CD8-positive, alpha-beta memory T cell (primary cell): ENCODE results near the gene PRRT4. TPM values are rescaled to one million over a fixed set of nuclear protein-coding genes. Genes with fewer than 3 reads are reported as not detected.

Experiments used
- CTCF ChIA-PET: fragments of 350-600 bp; sonication (Branson Sonifier 250); formaldehyde crosslinking; loops from one replicate; lab custom pipeline; 2021; ENCODE audit warnings: antibody characterized with exemption; lab: Charles Lee
- POLR2A ChIA-PET: fragments of 350-600 bp; sonication (Branson Sonifier 250); formaldehyde crosslinking; loops from one replicate; lab custom pipeline; 2021; ENCODE audit warnings: antibody characterized with exemption; lab: Charles Lee
- DNase-seq, 5 donors: peaks; one replicate each; pipeline versions ENCODE4 v3.0.0 to v3.0.0-alpha.2; 2020 to 2022; ENCODE audit warnings: mixed read lengths in 1 of 5
- H3K27ac ChIP-seq: one replicate; pipeline ENCODE4 v1.7.0; 2013; ENCODE audit warnings: low read depth, mild to moderate bottlenecking, low read length, moderate library complexity
- H3K27me3 ChIP-seq: 2 replicates; pipeline ENCODE4 v1.7.0; 2013; ENCODE audit warnings: low read length, mild to moderate bottlenecking; ENCODE audit not compliant: insufficient read depth, poor library complexity, severe bottlenecking
- H3K36me3 ChIP-seq: 2 replicates; pipeline ENCODE4 v1.7.0; 2013; ENCODE audit warnings: mild to moderate bottlenecking, low read length, moderate library complexity; ENCODE audit not compliant: insufficient read depth
- H3K4me1 ChIP-seq: 2 replicates; pipeline ENCODE4 v1.7.0; 2013; ENCODE audit warnings: mild to moderate bottlenecking, low read length, moderate library complexity; ENCODE audit not compliant: insufficient read depth
- H3K4me3 ChIP-seq: 2 replicates; pipeline ENCODE4 v1.7.0; 2013; ENCODE audit warnings: mild to moderate bottlenecking, low read length
- H3K9me3 ChIP-seq: 2 replicates; pipeline ENCODE4 v1.7.0; 2013; ENCODE audit warnings: mild to moderate bottlenecking, low read length
- H3K27ac Mint-ChIP-seq, 8 donors: one replicate each; pipeline ENCODE4 v1.8.0; 2020 to 2021; ENCODE audit warnings: mixed read lengths in 8 of 8, mild to moderate bottlenecking in 6 of 8, inconsistent platforms in 3 of 8, moderate library complexity in 3 of 8
- H3K27me3 Mint-ChIP-seq, 2 donors: one replicate each; pipeline ENCODE4 v1.8.0; 2020 to 2021; ENCODE audit warnings: mixed read lengths in 2 of 2, mild to moderate bottlenecking in 1 of 2, moderate library complexity in 1 of 2
- H3K36me3 Mint-ChIP-seq, 3 donors: one replicate each; pipeline ENCODE4 v1.8.0; 2020 to 2021; ENCODE audit warnings: mixed read lengths in 3 of 3, inconsistent platforms in 1 of 3, mild to moderate bottlenecking in 1 of 3
- H3K4me1 Mint-ChIP-seq, 3 donors: one replicate each; pipeline ENCODE4 v1.8.0; 2020 to 2021; ENCODE audit warnings: mixed read lengths in 3 of 3, inconsistent platforms in 1 of 3, mild to moderate bottlenecking in 1 of 3
- H3K4me3 Mint-ChIP-seq, 7 donors: one replicate each; pipeline ENCODE4 v1.8.0; 2020 to 2021; ENCODE audit warnings: mixed read lengths in 7 of 7, mild to moderate bottlenecking in 6 of 7, moderate library complexity in 4 of 7, inconsistent platforms in 2 of 7
- H3K9me3 Mint-ChIP-seq, 5 donors: one replicate each; pipeline ENCODE4 v1.8.0; 2020 to 2022; ENCODE audit warnings: mixed read lengths in 5 of 5, mild to moderate bottlenecking in 3 of 5, moderate library complexity in 2 of 5, inconsistent platforms in 1 of 5
- polyA plus RNA-seq: library from polyadenylated mRNA; unstranded; fragments of 300-500 nt; fragmentation: Illumina TruSeq; gene quantifications from one replicate; pipeline ENCODE4 v1.2.3, GENCODE V29; 2021
- total RNA-seq, 2 experiments: library from RNA; stranded (reverse); gene quantifications; one replicate each; pipeline ENCODE4 v1.2.3, GENCODE V29; 2021

PRRT4 gene
- total and polyA plus RNA-seq, 3 experiments from 2014 or later = 0.09 to 0.35 (median 0.22) TPM

GRCh38 chr7:128324368-128324680 is 37.2 kb downstream of the PRRT4 start:
- Mint-ChIP-seq H3K27me3 (no peaks in the 10 kb centered on the region), H3K4me1 (peaks cover 32 to 36% (median 35%) of the 10 kb centered on the region in 3 donors), H3K4me3 (no peak overlapping the region), H3K27ac (no peak overlapping the region), H3K9me3 (no peaks in the 10 kb centered on the region), H3K36me3 (peaks cover 4 to 75% (median 28%) of the 10 kb centered on the region in 3 donors)
- DNase-seq = no peak
- no peaks in the 10 kb centered on the region for H3K27me3 ChIP-seq
- CTCF ChIA-PET = no interaction called here
- H3K9me3 ChIP-seq = no peaks in the 10 kb centered on the region
- H3K4me3 ChIP-seq = no peak overlapping the region
- H3K27ac ChIP-seq = no peak overlapping the region
- peaks cover 30% of the 10 kb centered on the region for H3K36me3 ChIP-seq
- POLR2A ChIA-PET = no interaction called here
- peaks cover 33% of the 10 kb centered on the region for H3K4me1 ChIP-seq

- peaks cover 6 to 75% (median 30%) of the 10 kb centered on the region in 3 donors for H3K36me3 Mint-ChIP-seq
- POLR2A ChIA-PET = no interaction called here
- CTCF ChIA-PET = no interaction called here
These were observed 37.8 kb downstream of the PRRT4 start for GRCh38 chr7:128323459-128324367.

GRCh38 chr7:128323040-128323439 is 38.5 kb downstream of the PRRT4 start:
- H3K36me3 ChIP-seq = peaks cover 39% of the 10 kb centered on the region
- POLR2A ChIA-PET = no interaction called here

More at GRCh38 chr7:128323459-128324367, 37.8 kb downstream of the PRRT4 start:
- Mint-ChIP-seq H3K27me3 (no peaks in the 10 kb centered on the region), H3K9me3 (no peaks in the 10 kb centered on the region), H3K4me1 (peaks cover 38 to 42% (median 41%) of the 10 kb centered on the region in 3 donors), H3K4me3 (no peak overlapping the region), H3K27ac (peak overlapping the region in 2 of 8 donors; percentile 34 to 57)
- Histone ChIP-seq H3K27ac (no peak overlapping the region), H3K9me3 (no peaks in the 10 kb centered on the region), H3K4me1 (peaks cover 40% of the 10 kb centered on the region), H3K36me3 (peaks cover 36% of the 10 kb centered on the region), H3K27me3 (no peaks in the 10 kb centered on the region), H3K4me3 (no peak overlapping the region)
- DNase-seq = no peak

GRCh38 chr7:128322040-128322643 is 39.3 kb downstream of the PRRT4 start:
- H3K9me3 Mint-ChIP-seq = no peaks in the 10 kb centered on the region
- Histone ChIP-seq H3K27me3 (no peaks in the 10 kb centered on the region), H3K36me3 (peaks cover 48% of the 10 kb centered on the region), H3K27ac (no peak overlapping the region), H3K9me3 (no peaks in the 10 kb centered on the region), H3K4me1 (peaks cover 42% of the 10 kb centered on the region), H3K4me3 (no peak overlapping the region)
- POLR2A ChIA-PET = interaction anchor here (0.9 kb wide), 1 partner anchor 22 kb away, joined by 3 read pairs; the partner anchor contains the start of gene RBM28
- peak overlapping the region; percentile 30 to 90 (median 66) for H3K27ac Mint-ChIP-seq
- H3K4me3 Mint-ChIP-seq = peak overlapping the region; percentile 12 to 86 (median 51)
- CTCF ChIA-PET = interaction anchor here (0.7 to 3.7 kb wide), 14 partner anchors 8 to 614 kb away, joined by 3 to 16 read pairs (median 4); partner anchors contain the start of gene RBM28
- H3K27me3 Mint-ChIP-seq = no peaks in the 10 kb centered on the region
- H3K4me1 Mint-ChIP-seq = peaks cover 47 to 52% (median 49%) of the 10 kb centered on the region in 3 donors
- H3K36me3 Mint-ChIP-seq = peaks cover 15 to 75% (median 37%) of the 10 kb centered on the region in 3 donors
- DNase-seq = peak in 2 of 5 donors; percentile 28 to 38

More at GRCh38 chr7:128323040-128323439, 38.5 kb downstream of the PRRT4 start:
- no peaks in the 10 kb centered on the region for H3K27me3 ChIP-seq
- Mint-ChIP-seq H3K36me3 (peaks cover 8 to 73% (median 31%) of the 10 kb centered on the region in 3 donors), H3K9me3 (no peaks in the 10 kb centered on the region), H3K27ac (peak overlapping the region in 3 of 8 donors; percentile 17 to 87 (median 57)), H3K4me1 (peaks cover 42 to 46% (median 44%) of the 10 kb centered on the region in 3 donors), H3K4me3 (no peak overlapping the region), H3K27me3 (no peaks in the 10 kb centered on the region)
- CTCF ChIA-PET = interaction anchor here (0.7 to 3.7 kb wide), 5 partner anchors 11 to 615 kb away, joined by 3 to 16 read pairs (median 10); partner anchors contain the start of gene RBM28
- DNase-seq = no peak
- no peak overlapping the region for H3K4me3 ChIP-seq
- H3K9me3 ChIP-seq = no peaks in the 10 kb centered on the region
- peaks cover 42% of the 10 kb centered on the region for H3K4me1 ChIP-seq
- no peak overlapping the region for H3K27ac ChIP-seq

GRCh38 chr7:128321044-128321422 is 40.5 kb downstream of the PRRT4 start:
- peak overlapping the region in 6 of 7 donors; percentile 63 to 86 (median 75) for H3K4me3 Mint-ChIP-seq
- POLR2A ChIA-PET = no interaction called here
- peaks cover 22 to 75% (median 44%) of the 10 kb centered on the region in 3 donors for H3K36me3 Mint-ChIP-seq
- CTCF ChIA-PET = interaction anchor here (1.3 to 3.7 kb wide), 10 partner anchors 9 to 185 kb away, joined by 3 to 16 read pairs (median 6); partner anchors contain the start of gene RBM28
- no peak overlapping the region for H3K27ac ChIP-seq
- peak overlapping the region; percentile 74 to 95 (median 82) for H3K27ac Mint-ChIP-seq
- no peaks in the 10 kb centered on the region for H3K9me3 ChIP-seq
- H3K4me3 ChIP-seq = no peak overlapping the region
- peaks cover 49% of the 10 kb centered on the region for H3K36me3 ChIP-seq
- no peak for DNase-seq
- H3K4me1 ChIP-seq = peaks cover 42% of the 10 kb centered on the region
- H3K27me3 Mint-ChIP-seq = no peaks in the 10 kb centered on the region
- no peaks in the 10 kb centered on the region for H3K9me3 Mint-ChIP-seq
- H3K4me1 Mint-ChIP-seq = peaks cover 50 to 58% (median 55%) of the 10 kb centered on the region in 3 donors
- H3K27me3 ChIP-seq = no peaks in the 10 kb centered on the region

GRCh38 chr7:128318691-128319090 is 42.8 kb downstream of the PRRT4 start:
- peak overlapping the region in 1 of 7 donors; percentile 0 for H3K4me3 Mint-ChIP-seq
- no peaks in the 10 kb centered on the region for H3K9me3 Mint-ChIP-seq
- H3K4me1 Mint-ChIP-seq = peaks cover 61 to 74% (median 73%) of the 10 kb centered on the region in 3 donors
- H3K4me1 ChIP-seq = peaks cover 42% of the 10 kb centered on the region
- peak overlapping the region; percentile 7 to 92 (median 78) for H3K27ac Mint-ChIP-seq
- no peak for DNase-seq
- H3K36me3 Mint-ChIP-seq = peaks cover 28 to 73% (median 42%) of the 10 kb centered on the region in 3 donors
- no peaks in the 10 kb centered on the region for H3K27me3 ChIP-seq
- H3K4me3 ChIP-seq = no peak overlapping the region
- CTCF ChIA-PET = no interaction called here
- POLR2A ChIA-PET = no interaction called here
- no peak overlapping the region for H3K27ac ChIP-seq
- peaks cover 51% of the 10 kb centered on the region for H3K36me3 ChIP-seq
- no peaks in the 10 kb centered on the region for H3K9me3 ChIP-seq
- H3K27me3 Mint-ChIP-seq = no peaks in the 10 kb centered on the region

- Mint-ChIP-seq H3K4me3 (no peak overlapping the region), H3K4me1 (peaks cover 11 to 18% (median 15%) of the 10 kb centered on the region in 3 donors), H3K9me3 (no peaks in the 10 kb centered on the region), H3K36me3 (peaks cover 23 to 92% (median 54%) of the 10 kb centered on the region in 3 donors), H3K27ac (peak overlapping the region in 2 of 8 donors; percentile 21 to 52), H3K27me3 (no peaks in the 10 kb centered on the region)
- POLR2A ChIA-PET = interaction anchor here (0.6 kb wide), 1 partner anchor 19 kb away, joined by 3 read pairs; no protein-coding TSS in a partner anchor
- Histone ChIP-seq H3K27me3 (no peaks in the 10 kb centered on the region), H3K4me3 (no peak overlapping the region), H3K36me3 (peaks cover 67% of the 10 kb centered on the region), H3K27ac (no peak overlapping the region), H3K9me3 (no peaks in the 10 kb centered on the region), H3K4me1 (no peaks in the 10 kb centered on the region)
- no peak for DNase-seq
- CTCF ChIA-PET = interaction anchor here (1.8 kb wide), 1 partner anchor 11 kb away, joined by 10 read pairs; no protein-coding TSS in a partner anchor
These were observed 50.5 kb downstream of the PRRT4 start for GRCh38 chr7:128311013-128311412.
